Peyer's patch (tissue), 4 donors: ENCODE data around the gene PDPN.

Experiments
- CTCF ChIP-seq, 6 experiments: fragments of 450-650 bp in 4 of 6; fragments of 200-600 bp in 2 of 6; sonication (generic) in 1 of 6; IDR thresholded peaks; one replicate each; pipeline ENCODE4 v1.5.1; 2017 to 2019; ENCODE audit warnings: antibody characterized with exemption in 6 of 6, mild to moderate bottlenecking in 3 of 6, moderate library complexity in 1 of 6
- POLR2A ChIP-seq, 2 donors: fragments of 450-650 bp; IDR thresholded peaks; one replicate each; pipeline ENCODE4 v1.5.1; 2017; ENCODE audit warnings: antibody characterized with exemption in 2 of 2, mild to moderate bottlenecking in 2 of 2, moderate library complexity in 2 of 2

GRCh38 chr1:13544221-13544556 lies 39.4 kb upstream of the PDPN start:
- TF ChIP-seq CTCF (IDR thresholded peaks at IDR 0.05) = no peak
- no peak for TF ChIP-seq POLR2A (IDR thresholded peaks at IDR 0.05)
